ENCODE measurements around the gene CHN1.

CHN1 gene

DNA sequence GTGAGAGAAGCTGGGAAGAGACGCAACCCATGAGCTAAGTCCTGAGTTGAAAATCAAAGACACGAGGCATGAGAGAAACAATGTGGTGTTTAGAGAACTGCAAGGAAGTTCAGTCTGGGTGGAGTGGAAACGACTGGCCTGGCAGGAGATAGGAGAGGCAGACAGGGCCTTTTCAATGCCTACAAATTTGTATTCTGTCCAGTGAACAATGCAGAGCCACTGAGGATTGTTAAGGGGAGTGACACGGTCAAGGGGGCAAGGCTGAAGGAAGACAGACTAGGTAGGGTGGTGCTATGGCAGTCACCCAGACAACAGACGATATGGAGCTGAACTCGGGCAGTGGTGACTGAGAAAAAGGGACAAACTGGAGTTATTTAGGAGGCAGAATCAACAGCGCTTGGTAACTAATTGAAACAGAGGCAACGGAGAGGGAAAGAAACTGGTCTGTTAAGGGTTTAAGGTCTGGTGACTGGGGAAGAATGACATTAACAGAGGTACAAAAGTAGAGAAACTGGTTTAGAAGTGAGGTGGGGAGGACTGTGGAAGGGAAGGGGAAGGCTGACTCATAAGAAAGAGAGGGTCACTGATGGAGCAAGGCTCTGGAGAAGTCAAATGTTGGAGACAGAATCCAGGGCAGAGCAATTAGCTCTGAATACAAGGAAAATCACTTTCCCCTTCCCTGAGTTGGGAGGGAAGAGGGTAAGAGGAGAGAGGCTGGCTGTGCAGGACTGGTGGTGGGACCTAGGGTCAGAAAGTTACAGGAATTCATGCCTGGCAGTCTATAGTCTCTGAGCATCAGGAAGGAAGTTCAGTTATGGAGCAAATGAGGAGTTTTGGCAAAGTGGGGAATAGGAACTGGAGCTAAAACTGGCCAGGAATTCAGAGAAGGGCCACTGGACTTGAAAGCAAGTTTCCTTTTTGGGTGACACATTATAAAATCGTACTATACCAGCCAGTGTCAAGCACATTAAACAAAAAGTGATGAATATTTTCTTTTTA lies 177.5 kb downstream of the CHN1 start:
- no peak for DNase-seq (ENCODE audit: low spot score)

DNA sequence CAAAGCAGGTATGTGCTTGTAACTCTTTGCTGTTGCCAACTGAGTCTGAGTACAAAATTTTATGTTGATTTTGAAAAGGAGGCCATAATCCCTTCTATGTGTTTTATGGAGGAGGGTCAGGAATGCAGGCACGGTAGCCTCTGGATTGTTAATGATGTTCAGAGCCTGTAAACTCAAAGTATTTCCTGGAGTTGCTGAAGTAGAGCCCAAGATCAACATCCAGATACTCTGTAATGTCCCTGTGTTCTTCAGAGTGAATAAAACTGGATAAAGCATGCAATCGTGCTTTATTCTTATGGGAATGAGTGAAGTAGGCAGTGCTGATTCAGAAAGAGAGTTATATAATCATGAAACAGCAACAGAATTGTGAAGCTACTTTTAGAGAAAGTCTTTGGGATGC lies 179.1 kb downstream of the CHN1 start:
- DNase-seq (ENCODE audit: low spot score): no peak

DNA sequence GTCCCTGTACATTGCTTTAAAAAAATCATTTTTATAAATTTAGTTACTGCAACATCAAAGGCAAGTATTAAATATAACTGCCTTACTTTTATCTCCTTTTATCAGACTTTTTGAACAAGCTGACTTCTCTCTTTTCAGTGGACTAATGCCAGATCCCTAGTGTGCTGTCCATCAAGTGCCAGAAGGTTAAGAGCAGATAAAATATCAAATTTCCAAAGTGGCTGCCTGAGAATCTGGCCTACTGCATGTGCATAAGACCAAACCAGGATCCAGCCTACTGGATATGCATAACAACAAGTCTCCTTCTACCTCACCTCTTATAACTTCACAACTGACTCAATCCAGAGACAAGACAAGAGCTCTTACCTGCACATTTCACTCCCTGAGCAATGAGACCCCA lies 181.1 kb downstream of the CHN1 start:
- no peak for DNase-seq (ENCODE audit: low spot score)

DNA sequence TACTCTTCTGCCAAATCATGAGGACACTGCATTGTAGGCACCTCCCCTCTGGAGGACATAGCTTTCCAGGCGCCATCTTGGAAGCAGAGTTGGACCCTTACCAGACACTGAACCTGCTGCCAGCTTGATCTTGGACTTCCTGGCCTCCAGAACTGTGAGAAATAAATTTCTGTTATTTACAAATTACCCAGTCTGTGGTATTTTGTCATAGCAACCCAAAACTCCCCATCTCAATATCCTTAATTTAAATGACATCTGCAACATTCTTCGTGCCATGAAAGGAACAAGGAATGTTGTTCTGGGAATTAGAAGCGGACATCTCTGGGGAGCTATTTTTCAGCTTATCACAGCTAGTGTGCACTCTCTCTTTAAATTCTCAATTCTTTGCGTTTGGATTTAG lies 183.6 kb downstream of the CHN1 start:
- no peak for DNase-seq (ENCODE audit: low spot score)

DNA sequence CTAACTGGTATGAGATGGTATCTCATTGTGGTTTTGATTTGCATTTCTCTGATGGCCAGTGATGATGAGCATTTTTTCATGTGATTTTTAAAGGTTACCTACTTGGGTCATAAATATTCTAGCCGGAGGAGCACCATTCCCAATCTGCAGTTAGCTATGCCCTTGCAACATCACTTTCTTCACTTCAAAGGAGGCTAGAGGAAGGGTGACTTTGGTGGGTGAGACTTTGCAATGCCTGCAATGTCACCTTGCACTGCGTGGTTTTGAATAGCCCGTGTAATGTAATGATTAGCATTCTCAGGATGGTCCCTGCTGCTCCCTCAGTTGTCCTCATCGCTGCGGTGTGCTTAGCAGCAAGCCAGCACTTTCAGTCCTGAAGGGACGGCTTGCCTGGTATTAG lies 184.8 kb downstream of the CHN1 start:
- DNase-seq (ENCODE audit: low spot score): no peak

DNA sequence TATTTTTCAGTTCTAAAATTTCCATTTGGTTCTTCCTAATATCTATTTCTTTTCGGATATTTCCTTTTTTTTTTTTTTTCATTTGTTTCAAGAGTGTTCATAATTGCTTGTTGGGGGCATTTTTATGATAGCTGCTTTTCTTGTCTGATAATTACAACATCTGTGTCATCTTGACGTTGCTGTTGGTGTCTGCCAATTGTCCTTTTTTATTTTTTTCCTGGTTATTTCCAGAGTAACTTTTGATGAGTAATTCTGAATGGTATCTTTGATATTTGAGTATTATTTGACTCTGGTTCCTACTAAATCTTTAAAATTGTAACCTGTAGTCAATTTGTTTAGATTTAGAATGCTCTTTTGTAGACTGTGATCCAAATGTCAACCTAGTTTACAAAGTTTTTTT lies 189.7 kb downstream of the CHN1 start:
- no peak for DNase-seq (ENCODE audit: low spot score)

DNA sequence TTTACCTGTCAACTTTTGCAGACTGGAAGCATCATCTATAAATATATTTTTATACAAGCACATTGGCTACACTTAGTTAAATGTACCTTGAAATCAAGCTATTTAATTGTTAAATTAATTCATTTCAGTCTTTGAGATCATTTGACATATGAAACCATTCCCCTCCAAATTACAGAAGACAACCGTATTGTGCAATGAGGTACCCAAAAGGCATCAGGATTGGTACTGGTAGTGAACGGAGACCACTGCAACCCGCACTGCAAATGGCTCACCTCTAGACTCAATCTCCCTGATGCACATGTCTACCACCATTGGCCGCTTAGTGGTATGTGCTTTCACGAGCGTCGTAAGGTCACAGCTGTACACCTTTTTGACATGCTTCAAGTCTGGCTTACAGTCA lies 193.1 kb downstream of the CHN1 start:
- no peak for DNase-seq (ENCODE audit: low spot score)

DNA sequence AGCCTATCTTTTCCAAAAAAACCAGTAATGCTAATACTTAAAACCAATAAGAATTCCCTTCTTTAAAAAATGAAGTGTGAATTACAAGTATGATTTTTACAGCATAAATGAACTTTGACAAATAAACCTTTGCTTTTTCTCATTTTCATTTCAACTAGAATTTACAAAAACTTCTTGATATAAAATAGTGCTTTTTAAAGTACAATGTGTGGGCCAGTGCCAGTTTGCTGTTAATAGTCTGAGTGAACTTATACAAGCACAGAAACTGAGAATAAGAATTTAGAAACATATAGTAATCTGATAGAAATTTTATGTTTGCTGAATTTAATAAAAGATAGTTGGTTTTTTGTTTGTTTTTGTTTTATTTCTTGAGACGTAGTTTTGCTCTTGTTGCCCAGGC lies 197.2 kb downstream of the CHN1 start:
- no peak for DNase-seq (ENCODE audit: low spot score)

DNA sequence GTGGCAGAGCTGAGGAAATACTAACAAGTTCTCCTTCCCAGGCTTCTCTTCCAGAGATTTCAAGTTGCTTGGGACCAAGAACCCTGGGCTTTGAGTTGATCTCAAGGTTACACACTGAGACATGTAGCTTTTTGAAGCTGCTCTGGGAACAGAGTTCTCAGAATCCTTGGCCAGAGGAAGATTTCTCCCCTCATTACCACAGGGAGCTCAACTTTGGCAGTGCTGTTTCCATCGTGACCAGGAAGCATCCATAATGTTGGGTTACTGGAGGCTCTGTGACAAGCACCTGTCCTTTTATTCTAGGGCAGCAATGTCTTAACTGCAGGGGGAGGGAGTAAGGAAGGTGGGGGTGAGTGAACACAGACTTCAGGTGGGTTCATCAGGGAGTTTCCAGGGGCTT lies 199.4 kb downstream of the CHN1 start:
- DNase-seq (ENCODE audit: low spot score): no peak

DNA sequence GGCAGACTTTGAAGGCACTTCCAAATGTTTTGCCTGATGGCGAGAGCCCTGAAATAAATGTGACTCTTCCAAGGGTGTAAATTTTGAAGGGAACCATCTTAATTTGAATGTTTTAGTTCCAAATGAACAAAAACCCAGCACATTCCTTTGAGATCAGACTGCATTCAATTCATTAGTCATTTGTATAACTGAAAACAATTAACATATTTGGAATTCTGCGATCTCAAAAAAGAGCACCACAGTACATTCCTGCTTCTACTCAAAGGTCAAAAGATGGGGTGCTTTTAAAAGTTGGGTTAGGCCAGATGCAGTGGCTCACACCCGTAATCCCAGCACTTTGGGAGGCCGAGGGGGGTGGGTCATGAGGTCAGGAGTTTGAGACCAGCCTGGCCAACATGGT lies 202.7 kb downstream of the CHN1 start:
- no peak for DNase-seq (ENCODE audit: low spot score)

DNA sequence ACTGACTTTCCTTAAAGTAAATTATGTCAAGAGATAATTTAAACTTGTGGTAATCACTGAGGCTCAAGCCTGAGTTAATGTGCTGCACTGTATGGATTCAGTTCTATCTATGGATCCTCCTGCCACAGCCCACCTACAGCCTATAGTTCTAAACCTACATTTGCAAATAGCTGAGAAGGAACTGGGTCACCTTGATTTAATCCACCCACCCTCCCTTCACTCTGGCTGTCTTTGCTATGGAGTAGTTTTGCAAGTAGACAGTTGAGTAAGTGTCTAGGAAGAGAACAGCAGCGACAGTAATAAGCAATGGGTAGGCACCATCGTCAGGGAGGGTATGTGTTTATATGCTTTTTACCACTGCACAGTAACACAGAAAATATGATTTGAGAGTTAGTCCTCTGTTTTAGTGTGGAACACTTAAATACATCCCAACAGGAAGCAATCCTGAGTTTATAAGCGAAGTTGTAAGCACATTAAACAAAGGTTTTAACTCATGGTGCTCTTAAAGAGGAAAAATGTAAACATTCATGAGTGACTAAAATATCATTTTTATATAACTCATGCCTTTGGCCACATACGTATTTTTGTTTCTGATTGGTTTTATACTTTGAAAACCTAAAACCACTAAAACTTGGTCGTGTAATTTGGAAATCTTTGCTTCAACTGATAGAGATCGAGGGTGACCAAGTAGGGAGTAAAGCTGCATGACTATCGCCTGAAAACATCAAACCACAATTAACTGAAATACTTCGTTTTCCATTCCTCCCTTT lies 204.6 kb downstream of the CHN1 start:
- DNase-seq (ENCODE audit: low spot score): no peak

DNA sequence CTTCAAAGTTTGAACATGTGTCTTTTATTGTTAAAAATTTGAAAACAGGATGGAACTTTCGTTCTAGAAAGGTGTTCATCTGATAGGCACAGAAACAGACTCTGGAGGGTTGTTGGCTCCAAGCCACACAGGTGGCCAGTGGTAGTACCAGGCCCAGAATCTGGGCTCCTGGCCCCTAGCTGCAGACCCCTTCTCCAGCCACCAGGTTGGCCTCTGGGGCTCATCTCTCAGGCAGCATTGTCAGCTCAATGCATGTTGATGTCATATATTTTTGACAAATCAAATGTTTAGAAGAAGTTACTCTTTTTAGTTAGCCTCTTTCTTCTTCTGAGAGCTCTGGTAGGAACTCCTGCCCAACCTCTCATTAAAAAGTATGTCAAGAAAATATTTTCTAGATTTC lies 206.4 kb downstream of the CHN1 start:
- no peak for DNase-seq (ENCODE audit: low spot score)

DNA sequence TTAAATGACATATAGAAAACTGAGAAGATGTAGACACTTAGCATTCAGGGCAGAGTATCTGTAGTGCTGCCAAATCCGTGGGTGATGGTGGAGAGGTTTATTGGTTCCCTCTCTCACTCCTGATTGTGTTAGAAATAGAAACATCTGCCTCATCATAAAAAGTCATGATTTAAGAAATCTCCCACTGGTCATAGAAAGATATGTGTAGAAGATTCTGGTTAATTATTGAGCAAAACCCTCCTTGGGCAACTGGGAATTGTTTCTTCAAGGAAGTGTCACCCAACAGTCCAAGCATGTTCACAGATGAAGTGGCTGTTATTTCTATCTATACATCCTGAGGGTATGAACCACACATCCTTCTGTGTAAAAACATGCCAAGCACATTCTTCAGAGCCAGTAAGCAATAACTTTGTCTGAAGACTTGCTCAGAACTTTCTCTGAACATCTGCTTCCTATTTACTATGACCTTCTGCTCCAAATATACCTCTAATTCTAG lies 207.4 kb downstream of the CHN1 start:
- no peak for DNase-seq (ENCODE audit: low spot score)

DNA sequence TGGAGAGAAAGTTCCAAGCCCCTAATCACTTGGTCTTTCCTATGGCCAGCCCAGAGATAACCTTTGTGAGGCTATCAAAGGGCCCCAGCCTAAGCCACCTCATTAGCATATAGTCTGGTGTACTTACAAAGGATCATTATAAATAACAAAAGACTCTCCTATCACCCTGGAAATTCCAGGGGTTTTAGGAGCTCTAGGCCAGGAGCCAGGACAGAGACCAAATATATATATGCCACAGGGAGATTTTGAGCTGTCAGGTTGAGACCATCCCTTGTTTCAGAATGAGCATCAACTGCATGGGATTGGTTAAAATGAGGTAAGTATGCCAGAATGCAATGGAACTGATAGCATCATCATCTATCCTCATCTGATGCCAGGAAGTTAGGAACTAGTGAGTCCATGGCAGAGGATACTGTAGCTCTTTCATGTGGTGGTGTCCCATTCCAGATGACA lies 208.8 kb downstream of the CHN1 start:
- peak; percentile 95 for DNase-seq (ENCODE audit: low spot score)

DNA sequence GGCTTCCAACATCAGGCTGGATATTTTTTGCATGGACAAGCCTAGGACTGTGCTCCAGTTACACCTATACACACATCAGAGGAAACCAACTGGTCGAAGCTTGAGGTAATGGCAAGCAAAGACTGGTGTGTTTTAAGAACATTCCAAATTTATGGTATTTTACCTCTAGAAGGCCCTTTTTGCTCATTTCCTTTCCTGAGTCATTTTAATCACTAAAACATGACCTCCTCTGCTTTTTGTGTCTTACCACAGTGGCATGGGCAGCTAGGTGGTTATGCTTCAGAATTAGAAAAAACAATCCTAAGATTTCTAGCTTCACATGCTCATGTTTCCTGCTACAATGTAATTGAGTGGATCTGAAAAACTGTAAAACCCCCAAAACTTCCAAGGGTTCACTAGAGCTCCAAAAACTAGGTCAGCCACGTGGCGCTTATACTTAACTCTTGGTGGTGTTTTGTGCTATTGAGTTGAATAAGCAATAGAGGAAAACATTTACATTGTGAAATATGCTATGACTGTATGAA lies 210.3 kb downstream of the CHN1 start:
- no peak for DNase-seq (ENCODE audit: low spot score)

DNA sequence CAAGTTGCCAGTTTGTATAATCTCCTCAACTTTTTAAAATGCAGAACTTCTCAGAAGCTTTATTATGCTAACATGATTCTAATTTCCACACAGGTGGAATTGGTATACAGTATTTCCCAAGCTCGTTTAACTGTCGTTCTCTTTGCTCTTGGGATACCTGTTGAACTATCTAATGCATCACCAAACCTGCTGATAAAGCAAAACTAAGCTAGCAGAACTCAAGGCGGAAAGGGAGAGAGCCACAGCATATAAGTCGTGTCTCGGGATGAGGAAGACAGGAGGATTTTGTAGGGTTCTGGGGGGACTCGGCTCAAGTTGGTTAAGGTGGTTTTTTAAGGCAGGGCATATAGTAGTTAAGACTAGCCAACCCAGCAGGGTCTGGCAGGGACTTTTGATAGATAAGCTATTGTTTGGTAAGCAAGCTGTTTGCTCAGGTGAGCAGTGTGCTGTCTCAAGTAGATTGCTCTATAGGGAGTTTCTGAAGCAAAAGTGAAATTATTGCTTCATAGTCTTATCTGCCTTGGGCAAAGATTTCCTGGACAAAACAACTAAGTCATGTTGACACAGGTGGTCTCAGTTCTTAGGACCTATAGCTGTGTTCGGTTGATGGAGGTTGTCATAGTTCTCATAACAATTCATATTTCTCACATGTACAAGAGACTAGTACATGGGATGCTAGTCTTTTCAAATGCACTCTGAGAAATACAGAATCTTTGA lies 212.7 kb downstream of the CHN1 start:
- DNase-seq (ENCODE audit: low spot score): no peak

DNA sequence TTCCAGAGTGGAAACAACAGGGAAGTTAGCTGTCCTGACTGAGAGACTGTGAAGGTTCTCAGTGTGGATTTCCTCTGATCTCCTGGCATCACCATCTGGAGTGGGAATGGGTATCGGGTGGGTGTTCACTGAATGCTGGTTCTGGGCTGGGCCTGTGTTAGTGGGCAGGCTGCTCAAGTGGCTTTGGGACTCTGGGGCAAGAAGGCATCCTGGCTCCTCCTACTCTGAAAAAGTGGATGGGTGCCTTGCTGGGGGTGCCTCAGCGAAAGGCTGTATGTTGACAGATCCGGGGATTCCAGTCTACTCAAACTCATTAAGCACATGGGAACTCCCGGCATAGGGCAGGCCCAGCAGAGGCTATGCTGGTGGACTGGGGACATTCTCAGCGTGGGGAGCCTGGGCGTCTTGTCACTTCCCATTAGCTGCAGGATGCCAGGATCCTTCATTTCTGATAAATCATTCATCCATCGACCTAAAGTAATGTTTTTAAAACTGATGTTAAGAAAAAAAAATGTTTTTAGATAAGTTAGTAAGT lies 213.4 kb downstream of the CHN1 start:
- no peak for DNase-seq (ENCODE audit: low spot score)

DNA sequence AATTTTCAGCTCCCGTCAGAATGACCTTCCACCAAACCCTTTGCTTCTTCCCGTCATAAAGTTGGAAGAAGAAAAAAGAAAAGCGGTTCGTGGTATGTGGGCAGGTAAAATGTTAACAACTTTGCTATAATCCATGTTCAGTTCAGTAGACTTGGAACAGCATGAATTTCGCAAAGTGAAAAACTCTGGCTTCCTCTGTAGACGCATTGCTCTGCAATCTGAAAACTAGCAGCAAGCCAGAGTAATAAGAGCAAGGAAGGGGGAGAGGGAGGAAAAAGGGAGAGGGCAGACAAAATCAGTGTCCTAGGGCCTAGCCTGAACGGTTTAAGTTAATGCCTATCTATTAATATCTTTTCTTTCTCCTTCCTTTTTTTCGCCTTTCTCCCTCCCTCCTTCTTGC lies 214.2 kb downstream of the CHN1 start:
- DNase-seq (ENCODE audit: low spot score): no peak

DNA sequence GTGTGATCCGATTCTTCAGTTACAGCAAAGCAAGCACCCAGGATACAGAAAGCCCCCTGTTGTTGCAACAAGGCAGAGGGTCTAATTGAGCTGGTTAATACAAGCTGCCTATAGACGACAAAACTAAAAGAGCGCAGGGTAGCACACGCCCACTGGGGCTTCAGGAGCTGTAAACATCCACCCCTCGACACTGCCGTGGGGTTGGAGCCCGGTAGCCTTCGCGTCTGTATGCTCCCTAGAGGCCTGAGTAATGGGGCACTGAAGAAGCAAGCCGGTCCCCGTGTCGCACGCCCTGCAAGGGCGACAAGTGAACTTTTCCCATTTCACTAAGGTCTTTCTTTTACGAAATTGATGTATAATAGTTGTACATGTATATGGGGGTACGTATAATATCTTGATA lies 216.2 kb downstream of the CHN1 start:
- DNase-seq (ENCODE audit: low spot score): no peak

DNA sequence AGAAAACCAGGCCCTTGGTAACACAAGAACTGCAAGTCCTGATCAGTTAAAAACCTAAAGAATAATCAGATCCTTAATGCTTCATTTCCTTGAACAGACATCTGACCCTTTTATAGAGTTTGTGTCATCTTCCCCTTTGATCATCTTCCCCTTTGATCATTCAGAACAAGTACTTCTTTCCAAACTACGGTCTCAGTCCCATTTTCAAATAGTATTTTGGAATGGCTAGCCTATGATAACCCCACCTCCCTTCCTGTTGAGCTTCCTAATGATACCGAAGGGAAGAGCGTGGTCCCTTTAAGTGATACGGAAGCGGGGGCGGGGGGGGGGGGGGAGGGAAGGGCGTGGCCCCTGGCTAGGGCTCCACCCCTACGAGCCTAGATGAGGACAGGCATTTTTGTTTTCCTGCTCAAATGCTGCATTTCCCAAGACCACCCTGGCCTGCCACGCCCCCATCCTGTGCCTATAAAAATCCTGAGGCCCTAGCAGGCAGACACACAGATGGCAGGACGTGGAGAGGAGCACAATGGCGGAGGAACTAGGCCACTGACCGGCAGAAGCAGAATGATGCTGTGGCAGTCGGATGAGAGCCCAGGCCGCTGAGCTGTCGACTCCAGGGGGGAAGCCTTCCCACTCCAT lies 216.8 kb downstream of the CHN1 start:
- DNase-seq (ENCODE audit: low spot score): peak; percentile 93

DNA sequence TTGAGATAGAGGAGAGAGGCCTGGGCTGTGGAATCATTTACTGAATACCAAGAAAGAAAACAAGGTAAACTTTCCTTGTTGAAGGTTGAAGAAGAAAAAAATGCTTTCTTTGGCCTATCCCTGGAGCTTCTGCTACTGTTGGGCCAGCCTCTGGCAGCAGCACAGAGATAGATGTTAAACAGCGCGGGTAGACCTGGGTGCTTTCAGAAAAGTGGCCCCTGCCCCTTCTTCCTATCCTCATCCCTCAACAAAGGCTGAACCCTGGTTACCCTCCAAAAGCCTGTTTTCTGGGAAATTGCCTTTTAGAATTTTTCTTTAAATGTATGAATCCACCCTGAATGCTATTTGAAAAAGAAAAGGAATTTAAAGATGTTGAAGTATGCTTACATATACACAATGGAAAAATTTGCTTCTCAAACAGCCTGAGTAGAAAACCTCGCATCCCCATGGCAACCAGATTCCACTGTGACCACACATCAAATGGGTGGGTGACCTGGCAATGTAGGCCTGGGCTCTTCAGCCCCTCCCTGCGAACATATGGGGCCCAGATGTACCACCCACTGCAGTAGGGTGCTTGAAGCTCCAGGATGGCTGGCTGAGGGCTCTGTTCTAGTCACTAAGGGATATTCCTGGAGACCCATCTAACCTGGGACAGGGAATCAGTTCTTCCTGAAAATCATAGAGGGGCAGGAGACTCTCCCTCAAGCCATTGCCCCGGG lies 217.5 kb downstream of the CHN1 start:
- DNase-seq (ENCODE audit: low spot score): peak; percentile 95
